Stimulated activated naive CD8-positive, alpha-beta T cell treated with anti-CD3 and anti-CD28 coated beads, Interleukin-15, Interleukin-2, amounts not matched to agents 100 ng/mL and 50 ng/mL, for 24 hours (primary cell): ENCODE measurements around the gene SV2A.
"Not testable (repeated sequence)": the region's sequence is repeated elsewhere in the genome, so short reads cannot be mapped to it uniquely, and the experiment has no call there.

Experiments
- H3K27ac Mint-ChIP-seq: one replicate; pipeline ENCODE4 v1.8.0; 2021; ENCODE audit warnings: mild to moderate bottlenecking, mixed read lengths
- H3K27me3 Mint-ChIP-seq: one replicate; pipeline ENCODE4 v1.8.0; 2021; ENCODE audit warnings: mixed read lengths
- H3K36me3 Mint-ChIP-seq: one replicate; pipeline ENCODE4 v1.8.0; 2021; ENCODE audit warnings: low read depth, mixed read lengths
- H3K4me1 Mint-ChIP-seq: one replicate; pipeline ENCODE4 v1.8.0; 2021; ENCODE audit warnings: low read depth, mixed read lengths
- H3K4me3 Mint-ChIP-seq: one replicate; pipeline ENCODE4 v1.8.0; 2021; ENCODE audit warnings: mild to moderate bottlenecking, mixed read lengths
- H3K9me3 Mint-ChIP-seq: one replicate; pipeline ENCODE4 v1.8.0; 2021; ENCODE audit warnings: mixed read lengths

Gene SV2A

GRCh38 chr1:149886121-149886395 is 31.6 kb downstream of the SV2A start:
- H3K36me3 Mint-ChIP-seq, H3K4me1 Mint-ChIP-seq, H3K9me3 Mint-ChIP-seq, H3K27me3 Mint-ChIP-seq, H3K27ac Mint-ChIP-seq, H3K4me3 Mint-ChIP-seq: not testable (repeated sequence)

DNA sequence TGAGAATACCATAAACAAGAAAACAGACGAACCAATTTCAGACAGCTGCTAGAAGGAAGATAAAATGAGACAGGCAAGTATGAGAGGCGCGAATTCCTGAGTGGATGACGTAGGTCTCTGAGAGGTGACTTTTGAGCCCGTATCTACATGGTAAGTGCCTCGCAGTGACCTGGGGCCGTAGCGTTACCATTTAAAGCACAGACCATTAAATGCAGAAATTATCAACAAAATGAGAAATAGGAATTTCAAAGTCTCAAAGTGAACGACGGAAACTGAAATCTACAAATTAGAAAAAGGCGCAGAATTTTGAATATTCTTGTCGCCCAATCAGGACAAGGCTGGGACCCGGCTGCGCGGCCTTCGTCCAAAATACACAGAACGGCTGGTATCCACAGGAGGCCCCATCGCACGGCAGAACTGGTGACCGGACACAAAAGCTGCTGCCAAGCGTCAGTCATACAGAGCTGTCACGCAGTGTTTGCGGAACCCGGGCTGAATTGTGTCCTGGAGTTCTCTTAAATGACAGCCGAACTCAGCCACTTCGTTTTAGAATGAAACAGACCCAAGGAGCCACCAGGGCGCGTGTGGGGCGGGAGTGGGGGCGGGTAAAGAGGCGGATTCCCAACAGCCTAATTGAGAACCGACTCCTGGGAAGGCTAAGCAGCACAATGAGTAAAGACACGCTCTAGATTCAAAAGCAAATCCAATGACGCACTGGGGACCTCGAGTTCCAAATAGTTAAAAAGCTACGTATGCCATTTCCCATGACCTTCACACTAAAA is 32.1 kb downstream of the SV2A start:
- no peak overlapping the region for H3K27ac Mint-ChIP-seq
- no peaks in the 10 kb centered on the region for H3K27me3 Mint-ChIP-seq
- H3K4me3 Mint-ChIP-seq, result no peak overlapping the region
- no peaks in the 10 kb centered on the region for H3K9me3 Mint-ChIP-seq
- H3K4me1 Mint-ChIP-seq, result peaks cover 10% of the 10 kb centered on the region
- H3K36me3 Mint-ChIP-seq, result no peaks in the 10 kb centered on the region

DNA sequence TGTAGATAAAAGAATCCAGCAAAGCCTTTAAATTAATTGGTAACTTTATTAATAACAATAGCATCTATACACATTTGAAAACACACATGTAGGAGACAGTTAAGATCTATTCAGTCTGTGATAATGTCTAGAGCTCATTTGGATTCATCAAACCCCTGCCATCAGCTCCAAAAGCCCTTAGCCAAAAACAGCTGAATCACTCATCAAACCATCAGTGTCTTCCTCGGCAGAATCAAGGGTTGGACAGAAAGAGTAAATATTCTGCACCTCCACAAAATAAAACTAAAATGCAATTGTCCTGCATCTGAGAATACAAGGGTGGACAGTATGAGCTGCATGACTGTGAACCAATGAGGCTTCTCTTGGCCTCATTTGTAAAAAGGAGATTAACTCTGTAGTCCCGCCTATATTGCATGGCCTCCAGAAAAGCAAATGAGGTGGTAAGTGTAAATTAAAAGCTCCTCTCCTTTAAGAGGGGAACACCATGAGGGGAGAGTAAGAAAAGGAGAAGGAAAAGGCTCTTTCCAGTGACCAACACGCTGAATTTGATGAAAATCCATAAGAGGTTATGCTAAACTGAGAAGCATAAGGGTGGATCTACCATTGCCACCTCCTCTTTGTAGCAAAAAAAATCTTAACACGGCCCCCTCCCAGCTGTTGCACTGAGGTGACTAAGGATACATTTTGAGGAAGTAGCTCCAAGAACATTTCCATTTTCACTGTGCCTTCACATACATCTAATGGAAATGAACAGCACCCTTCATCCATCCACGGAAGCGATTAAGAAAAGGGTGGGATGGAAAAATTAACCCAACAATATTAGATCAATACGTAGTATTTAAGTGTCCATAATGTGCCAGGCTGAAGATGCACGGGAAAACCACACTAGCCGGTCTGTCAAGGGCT is 33.0 kb downstream of the SV2A start:
- no peaks in the 10 kb centered on the region for H3K9me3 Mint-ChIP-seq
- no peak overlapping the region for H3K4me3 Mint-ChIP-seq
- H3K36me3 Mint-ChIP-seq, result no peaks in the 10 kb centered on the region
- peaks cover 16% of the 10 kb centered on the region for H3K4me1 Mint-ChIP-seq
- no peaks in the 10 kb centered on the region for H3K27me3 Mint-ChIP-seq
- H3K27ac Mint-ChIP-seq, result no peak overlapping the region

GRCh38 chr1:149883598-149884247 is 33.9 kb downstream of the SV2A start:
- Mint-ChIP-seq H3K9me3 (no peaks in the 10 kb centered on the region), H3K36me3 (no peaks in the 10 kb centered on the region), H3K4me3 (peak overlapping the region; percentile 8), H3K27me3 (no peaks in the 10 kb centered on the region), H3K4me1 (peaks cover 20% of the 10 kb centered on the region), H3K27ac (no peak overlapping the region)

- H3K36me3 Mint-ChIP-seq, result no peaks in the 10 kb centered on the region
- H3K27ac Mint-ChIP-seq, result peak overlapping the region; percentile 83
- no peak overlapping the region for H3K4me3 Mint-ChIP-seq
- no peaks in the 10 kb centered on the region for H3K9me3 Mint-ChIP-seq
- H3K27me3 Mint-ChIP-seq, result no peaks in the 10 kb centered on the region
- H3K4me1 Mint-ChIP-seq, result peaks cover 20% of the 10 kb centered on the region
These were observed 35.8 kb downstream of the SV2A start for GRCh38 chr1:149881876-149882275.

DNA sequence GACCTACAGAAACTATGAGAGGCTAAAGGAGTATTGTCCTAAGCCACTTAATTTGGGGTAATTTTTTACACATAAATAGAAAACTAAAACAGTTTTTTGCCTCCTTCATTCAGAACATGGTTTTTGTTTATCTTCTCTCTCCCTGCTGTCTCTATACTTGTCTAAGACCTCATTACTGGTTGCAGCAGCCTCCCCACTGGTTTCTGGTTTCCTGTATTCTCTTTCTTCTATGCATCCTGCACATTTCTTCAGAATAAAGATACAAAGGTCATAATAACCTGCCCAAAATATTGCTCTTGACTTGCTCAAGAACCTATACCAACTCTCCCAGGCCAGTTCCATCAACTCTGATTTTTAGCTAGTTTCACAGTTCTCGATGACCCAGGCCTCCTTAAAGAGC is 38.1 kb downstream of the SV2A start:
- no peaks in the 10 kb centered on the region for H3K9me3 Mint-ChIP-seq
- H3K4me1 Mint-ChIP-seq, result peaks cover 20% of the 10 kb centered on the region
- H3K27me3 Mint-ChIP-seq, result no peaks in the 10 kb centered on the region
- peak overlapping the region; percentile 80 for H3K27ac Mint-ChIP-seq
- peak overlapping the region; percentile 4 for H3K4me3 Mint-ChIP-seq
- H3K36me3 Mint-ChIP-seq, result no peaks in the 10 kb centered on the region

DNA sequence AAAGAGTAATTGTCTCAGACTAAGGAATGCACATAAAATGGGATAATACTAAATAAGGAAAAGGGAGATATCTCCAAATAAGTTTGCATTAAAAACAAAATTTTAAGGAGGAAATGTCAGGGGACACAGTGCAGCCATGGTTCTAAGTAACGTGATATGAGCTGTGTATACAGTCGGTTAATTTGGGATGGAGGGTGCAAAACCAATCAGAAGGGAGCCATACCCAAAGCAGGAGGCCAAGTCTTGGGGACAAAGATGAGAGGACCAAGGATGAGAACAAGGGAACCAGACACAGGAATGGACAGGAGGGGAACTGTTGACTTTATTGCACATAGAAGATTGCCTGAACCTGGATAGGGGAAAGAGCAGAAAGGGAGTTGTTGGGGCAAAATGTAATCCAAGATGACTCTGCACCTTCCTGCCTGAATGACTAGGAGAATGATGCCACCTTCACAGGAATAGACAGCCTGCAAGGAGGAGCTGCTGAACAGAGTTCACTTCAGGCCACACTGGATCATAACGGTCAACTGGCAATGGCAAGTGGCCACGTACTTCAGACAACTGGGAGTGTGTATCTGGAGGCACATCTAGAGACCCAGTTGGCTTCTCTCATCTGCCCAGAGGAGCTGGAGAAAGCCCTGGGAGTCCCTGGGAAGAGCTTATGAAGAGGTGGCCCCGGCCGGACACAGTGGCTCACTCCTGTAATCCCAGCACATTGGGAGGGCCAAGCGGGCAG is 40.3 kb downstream of the SV2A start:
- Mint-ChIP-seq H3K9me3 (no peaks in the 10 kb centered on the region), H3K27me3 (no peaks in the 10 kb centered on the region), H3K4me1 (peaks cover 18% of the 10 kb centered on the region), H3K4me3 (no peak overlapping the region), H3K36me3 (no peaks in the 10 kb centered on the region), H3K27ac (no peak overlapping the region)

- H3K4me3 Mint-ChIP-seq, H3K9me3 Mint-ChIP-seq: not testable (repeated sequence)
These were observed 44.6 kb downstream of the SV2A start for GRCh38 chr1:149873060-149873459.

GRCh38 chr1:149866887-149867286 is 50.8 kb downstream of the SV2A start:
- H3K27ac Mint-ChIP-seq, H3K27me3 Mint-ChIP-seq, H3K9me3 Mint-ChIP-seq, H3K4me1 Mint-ChIP-seq, H3K4me3 Mint-ChIP-seq, H3K36me3 Mint-ChIP-seq: not testable (repeated sequence)

More at GRCh38 chr1:149873060-149873459, 44.6 kb downstream of the SV2A start:
- H3K27me3 Mint-ChIP-seq, H3K4me1 Mint-ChIP-seq, H3K36me3 Mint-ChIP-seq, H3K27ac Mint-ChIP-seq: not testable (repeated sequence)

- not testable (repeated sequence) for H3K4me3 Mint-ChIP-seq, H3K36me3 Mint-ChIP-seq, H3K4me1 Mint-ChIP-seq, H3K9me3 Mint-ChIP-seq, H3K27ac Mint-ChIP-seq, H3K27me3 Mint-ChIP-seq
These were observed 56.1 kb downstream of the SV2A start for GRCh38 chr1:149861497-149862054.

- not testable (repeated sequence) for H3K36me3 Mint-ChIP-seq, H3K27me3 Mint-ChIP-seq, H3K4me3 Mint-ChIP-seq, H3K4me1 Mint-ChIP-seq, H3K27ac Mint-ChIP-seq, H3K9me3 Mint-ChIP-seq
These were observed 56.8 kb downstream of the SV2A start for GRCh38 chr1:149860684-149861496.

GRCh38 chr1:149860271-149860670 is 57.4 kb downstream of the SV2A start:
- H3K36me3 Mint-ChIP-seq, H3K27ac Mint-ChIP-seq, H3K27me3 Mint-ChIP-seq, H3K9me3 Mint-ChIP-seq, H3K4me1 Mint-ChIP-seq, H3K4me3 Mint-ChIP-seq: not testable (repeated sequence)
